Right renal cortex interstitium (tissue), 3 donors: ENCODE data around the gene HOXC5. TPM values are rescaled to one million over a fixed set of nuclear protein-coding genes. Genes with fewer than 3 reads are reported as not detected.
A peak's percentile ranks its signal among the peaks of the same experiment; 100 is the strongest.

Experiments used
- DNase-seq, 3 donors: peaks; one replicate each; pipeline ENCODE4 v3.0.0-alpha.2; 2013; ENCODE audit warnings: low read depth in 3 of 3, low spot score in 2 of 3
- polyA plus RNA-seq, 3 donors: library from polyadenylated mRNA; unstranded; fragments of 120-200 nt; gene quantifications; one replicate each; pipeline ENCODE4 v1.2.1, GENCODE V29; 2013; ENCODE audit not compliant: insufficient read length in 3 of 3

The HOXC5 gene
- polyA plus RNA-seq, 3 donors, result 0.93 to 1.4 (median 1.4) TPM

GRCh38 chr12:53995378-53996239, 37.2 kb upstream of the HOXC5 start:
- no peak for DNase-seq

- no peak for DNase-seq
Measured at GRCh38 chr12:53996240-53997203, 36.3 kb upstream of the HOXC5 start.

- DNase-seq, result no peak
Measured at GRCh38 chr12:53997204-53998109, 35.4 kb upstream of the HOXC5 start.

GRCh38 chr12:53998110-53998899, 34.5 kb upstream of the HOXC5 start:
- no peak for DNase-seq

- DNase-seq, result no peak
Measured at GRCh38 chr12:53998900-53999236, 34.0 kb upstream of the HOXC5 start.

- DNase-seq, result no peak
Measured at GRCh38 chr12:53999559-54000115, 33.2 kb upstream of the HOXC5 start.

- no peak for DNase-seq
Measured at GRCh38 chr12:54000116-54001114, 32.4 kb upstream of the HOXC5 start, which contains the start of gene HOXC9. Gene HOXC9 (plus strand): TSS chr12:54000161. CDS start chr12:54000189, 28 bp downstream.

- no peak for DNase-seq
Measured at GRCh38 chr12:54001283-54002187, 31.3 kb upstream of the HOXC5 start.

GRCh38 chr12:54002278-54002914, 30.5 kb upstream of the HOXC5 start:
- no peak for DNase-seq

GRCh38 chr12:54002915-54003389, 29.9 kb upstream of the HOXC5 start:
- DNase-seq, result no peak

GRCh38 chr12:54003625-54004024, 29.2 kb upstream of the HOXC5 start:
- no peak for DNase-seq

- DNase-seq, result no peak
Measured at GRCh38 chr12:54004063-54004840, 28.6 kb upstream of the HOXC5 start.

GRCh38 chr12:54004841-54005530, 27.9 kb upstream of the HOXC5 start:
- DNase-seq, result no peak

- no peak for DNase-seq
Measured at GRCh38 chr12:54005531-54005852, 27.4 kb upstream of the HOXC5 start.

- peak in 2 of 3 donors; percentile 85 to 90 for DNase-seq
Measured at GRCh38 chr12:54005853-54006558, 26.8 kb upstream of the HOXC5 start.
